Measurements from ENCODE around the gene OSBPL8.

OSBPL8 gene

DNA sequence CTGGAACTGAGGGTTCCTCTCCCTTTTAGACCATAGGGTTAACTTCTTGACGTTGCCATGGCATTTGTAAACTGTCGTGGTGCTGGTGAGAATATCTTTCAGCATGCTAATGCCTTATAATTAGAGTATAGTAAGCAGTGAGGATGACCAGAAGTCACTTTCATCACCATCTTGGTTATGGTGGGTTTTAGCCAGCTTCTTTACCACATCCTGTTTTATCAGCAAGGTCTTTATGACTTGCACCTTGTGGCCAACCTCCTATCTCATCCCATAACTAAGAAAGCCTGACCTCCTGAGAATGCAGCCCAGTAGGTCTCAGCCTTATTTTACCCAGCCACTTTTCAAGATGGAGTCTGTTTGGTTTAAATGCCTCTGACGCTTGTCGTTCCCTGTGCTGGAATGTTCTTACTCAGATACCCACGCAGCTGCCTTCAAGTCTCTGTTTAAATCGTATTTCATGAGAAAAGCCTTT lies 255.5 kb downstream of the OSBPL8 start:
- no peak for DNase-seq (ENCODE audit: low read depth)

DNA sequence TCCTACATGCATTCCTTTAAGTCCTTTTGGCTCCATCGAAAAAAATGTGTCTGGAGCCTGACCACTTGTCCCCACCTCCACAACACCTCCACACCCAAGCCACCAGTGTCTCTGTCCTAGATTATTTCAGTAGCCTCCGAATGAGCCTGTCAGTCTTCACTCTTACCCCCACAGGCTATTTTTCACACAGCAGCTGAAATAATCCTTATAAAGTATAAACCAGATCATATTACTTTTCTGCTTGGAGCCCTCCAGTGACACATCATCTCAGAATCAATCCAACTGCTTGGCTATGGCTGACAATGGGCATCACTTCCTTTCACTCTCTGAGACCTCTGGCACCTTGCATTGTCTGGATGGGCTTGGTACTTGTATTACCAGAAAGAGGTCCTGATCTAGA lies 256.2 kb downstream of the OSBPL8 start:
- no peak for DNase-seq (ENCODE audit: low read depth)
